Measurements from ENCODE around the gene PLA2G2D. TPM values are rescaled to one million over a fixed set of nuclear protein-coding genes. Genes with fewer than 3 reads are reported as not detected.

PLA2G2D gene
- total and polyA plus RNA-seq, 2 of the 13 experiments (the other 11 are each of a cell fraction or from before 2014, with no cell fraction given), result not detected

DNA sequence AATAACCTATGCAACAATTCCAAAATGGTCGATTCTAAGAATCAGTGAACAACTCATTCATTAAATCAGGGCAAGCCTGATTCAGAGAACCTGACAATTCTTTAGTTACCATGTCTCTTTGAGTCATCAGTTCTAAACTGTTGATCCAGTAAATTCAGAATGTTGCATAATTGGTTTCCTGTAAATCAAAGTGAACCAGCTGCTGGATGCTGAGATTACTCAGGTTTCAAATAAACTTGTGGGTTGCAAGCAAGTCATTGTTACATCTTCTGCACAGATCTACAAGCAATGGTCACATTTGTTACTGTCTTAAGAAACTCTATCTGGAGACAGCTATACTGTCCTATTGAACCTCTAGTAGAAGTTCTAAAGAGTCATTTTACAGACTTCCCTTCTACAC is 16.5 kb downstream of the PLA2G2D start:
- FAIRE-seq (no peak), DNase-seq (ENCODE audit: low spot score) (no peak), ATAC-seq (no peak)
- H3K9ac ChIP-seq (ENCODE audit: insufficient read depth, low read depth, low read length), result no peak overlapping the region
- H2AFZ ChIP-seq (ENCODE audit: low read length), result no peak overlapping the region
- peaks cover 7% of the 10 kb centered on the region; the same call in 1 of the 2 replicates for H3K4me1 ChIP-seq (ENCODE audit: insufficient read depth, low read length)
- ChIA-PET POLR2A (no interaction called here), CTCF (ENCODE audit: low intra/inter-chr PET ratio, low total read pairs) (no interaction called here)
- no peak overlapping the region for H3K4me3 ChIP-seq (replicated peaks in 1 of 3; ENCODE audit: insufficient read depth in 1 of 3, low read depth in 2 of 3, low read length in 3 of 3)
- TF ChIP-seq, protein P1, sequence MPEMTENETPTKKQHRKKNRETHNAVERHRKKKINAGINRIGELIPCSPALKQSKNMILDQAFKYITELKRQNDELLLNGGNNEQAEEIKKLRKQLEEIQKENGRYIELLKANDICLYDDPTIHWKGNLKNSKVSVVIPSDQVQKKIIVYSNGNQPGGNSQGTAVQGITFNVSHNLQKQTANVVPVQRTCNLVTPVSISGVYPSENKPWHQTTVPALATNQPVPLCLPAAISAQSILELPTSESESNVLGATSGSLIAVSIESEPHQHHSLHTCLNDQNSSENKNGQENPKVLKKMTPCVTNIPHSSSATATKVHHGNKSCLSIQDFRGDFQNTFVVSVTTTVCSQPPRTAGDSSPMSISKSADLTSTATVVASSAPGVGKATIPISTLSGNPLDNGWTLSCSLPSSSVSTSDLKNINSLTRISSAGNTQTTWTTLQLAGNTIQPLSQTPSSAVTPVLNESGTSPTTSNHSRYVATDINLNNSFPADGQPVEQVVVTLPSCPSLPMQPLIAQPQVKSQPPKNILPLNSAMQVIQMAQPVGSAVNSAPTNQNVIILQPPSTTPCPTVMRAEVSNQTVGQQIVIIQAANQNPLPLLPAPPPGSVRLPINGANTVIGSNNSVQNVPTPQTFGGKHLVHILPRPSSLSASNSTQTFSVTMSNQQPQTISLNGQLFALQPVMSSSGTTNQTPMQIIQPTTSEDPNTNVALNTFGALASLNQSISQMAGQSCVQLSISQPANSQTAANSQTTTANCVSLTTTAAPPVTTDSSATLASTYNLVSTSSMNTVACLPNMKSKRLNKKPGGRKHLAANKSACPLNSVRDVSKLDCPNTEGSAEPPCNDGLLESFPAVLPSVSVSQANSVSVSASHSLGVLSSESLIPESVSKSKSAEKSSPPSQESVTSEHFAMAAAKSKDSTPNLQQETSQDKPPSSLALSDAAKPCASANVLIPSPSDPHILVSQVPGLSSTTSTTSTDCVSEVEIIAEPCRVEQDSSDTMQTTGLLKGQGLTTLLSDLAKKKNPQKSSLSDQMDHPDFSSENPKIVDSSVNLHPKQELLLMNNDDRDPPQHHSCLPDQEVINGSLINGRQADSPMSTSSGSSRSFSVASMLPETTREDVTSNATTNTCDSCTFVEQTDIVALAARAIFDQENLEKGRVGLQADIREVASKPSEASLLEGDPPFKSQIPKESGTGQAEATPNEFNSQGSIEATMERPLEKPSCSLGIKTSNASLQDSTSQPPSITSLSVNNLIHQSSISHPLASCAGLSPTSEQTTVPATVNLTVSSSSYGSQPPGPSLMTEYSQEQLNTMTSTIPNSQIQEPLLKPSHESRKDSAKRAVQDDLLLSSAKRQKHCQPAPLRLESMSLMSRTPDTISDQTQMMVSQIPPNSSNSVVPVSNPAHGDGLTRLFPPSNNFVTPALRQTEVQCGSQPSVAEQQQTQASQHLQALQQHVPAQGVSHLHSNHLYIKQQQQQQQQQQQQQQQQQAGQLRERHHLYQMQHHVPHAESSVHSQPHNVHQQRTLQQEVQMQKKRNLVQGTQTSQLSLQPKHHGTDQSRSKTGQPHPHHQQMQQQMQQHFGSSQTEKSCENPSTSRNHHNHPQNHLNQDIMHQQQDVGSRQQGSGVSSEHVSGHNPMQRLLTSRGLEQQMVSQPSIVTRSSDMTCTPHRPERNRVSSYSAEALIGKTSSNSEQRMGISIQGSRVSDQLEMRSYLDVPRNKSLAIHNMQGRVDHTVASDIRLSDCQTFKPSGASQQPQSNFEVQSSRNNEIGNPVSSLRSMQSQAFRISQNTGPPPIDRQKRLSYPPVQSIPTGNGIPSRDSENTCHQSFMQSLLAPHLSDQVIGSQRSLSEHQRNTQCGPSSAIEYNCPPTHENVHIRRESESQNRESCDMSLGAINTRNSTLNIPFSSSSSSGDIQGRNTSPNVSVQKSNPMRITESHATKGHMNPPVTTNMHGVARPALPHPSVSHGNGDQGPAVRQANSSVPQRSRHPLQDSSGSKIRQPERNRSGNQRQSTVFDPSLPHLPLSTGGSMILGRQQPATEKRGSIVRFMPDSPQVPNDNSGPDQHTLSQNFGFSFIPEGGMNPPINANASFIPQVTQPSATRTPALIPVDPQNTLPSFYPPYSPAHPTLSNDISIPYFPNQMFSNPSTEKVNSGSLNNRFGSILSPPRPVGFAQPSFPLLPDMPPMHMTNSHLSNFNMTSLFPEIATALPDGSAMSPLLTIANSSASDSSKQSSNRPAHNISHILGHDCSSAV (CRISPR knock-in tag; IDR thresholded peaks at IDR 0.05; ENCODE audit: borderline replicate concordance), result no peak
- no peak for TF ChIP-seq GTF3A (CRISPR knock-in tag; conservative IDR thresholded peaks at IDR 0.05)
- TF ChIP-seq FOXC1 (CRISPR knock-in tag; IDR thresholded peaks at IDR 0.05; ENCODE audit: borderline replicate concordance), result no peak
- no peak for TF ChIP-seq ZNF558 (CRISPR knock-in tag; IDR thresholded peaks at IDR 0.05; ENCODE audit: borderline replicate concordance)
- TF ChIP-seq TBX3 (IDR thresholded peaks at IDR 0.05; ENCODE audit: borderline replicate concordance), result no peak
- no peak for TF ChIP-seq NBN (conservative IDR thresholded peaks at IDR 0.05)
- in situ Hi-C loops (cut with HindIII; ENCODE audit: extremely low pct_ligation_motif_present, low pct_unique_long_range_greater_than_20kb) (no loop called here), intact Hi-C loops (cut with micrococcal nuclease; ENCODE audit: unreplicated experiment) (no loop called here)
- no peak overlapping the region for H3K27ac ChIP-seq (ENCODE audit: extremely low read length, insufficient read depth, low read length)
- no peak overlapping the region for H3K4me2 ChIP-seq (ENCODE audit: low read depth, low read length)
- no peaks in the 10 kb centered on the region for H4K20me1 ChIP-seq (ENCODE audit: insufficient read depth, low read length)
- no peaks in the 10 kb centered on the region for H3K79me2 ChIP-seq (ENCODE audit: insufficient read depth, low read length)
- H3K9me3 ChIP-seq (ENCODE audit: low read length), result no peaks in the 10 kb centered on the region
- BruUV-seq (replicated peaks), result no TSS peak
- peaks cover 0 to 8% of the 10 kb centered on the region in 2 experiments; a peak in 1 of 5 replicates for H3K27me3 ChIP-seq (ENCODE audit: control insufficient read depth in 1 of 2, insufficient read depth in 2 of 2, low read length in 2 of 2)
- 4% methylated on average over 1 of the region's 1 CpG for WGBS (ENCODE audit: low lambda C conversion rate)
- no peaks in the 10 kb centered on the region for H3K36me3 ChIP-seq (replicated peaks in 1 of 2; ENCODE audit: control insufficient read depth in 1 of 2, insufficient read depth in 2 of 2, low read length in 2 of 2)
